CD4-positive, alpha-beta T cell treated with Interleukin-4 for 1 hour (primary cell): ENCODE data around the gene JPH2.
"Not testable (repeated sequence)": the region's sequence is repeated elsewhere in the genome, so short reads cannot be mapped to it uniquely, and the experiment has no call there.

Experiments used
- DNase-seq, 2 donors: peaks; one replicate each; pipeline ENCODE4 v3.0.0-alpha.2; 2020 to 2022

JPH2 gene

GRCh38 chr20:44211177-44212039 is 24.4 kb upstream of the JPH2 start:
- peak in 1 of 2 donors; percentile 16 for DNase-seq

- peak; percentile 98 for DNase-seq
Measured at GRCh38 chr20:44210406-44211176, 23.6 kb upstream of the JPH2 start, which contains the start of gene OSER1. Gene OSER1 (minus strand): TSS chr20:44210771. CDS start chr20:44206957, 3,814 bp downstream.

DNA sequence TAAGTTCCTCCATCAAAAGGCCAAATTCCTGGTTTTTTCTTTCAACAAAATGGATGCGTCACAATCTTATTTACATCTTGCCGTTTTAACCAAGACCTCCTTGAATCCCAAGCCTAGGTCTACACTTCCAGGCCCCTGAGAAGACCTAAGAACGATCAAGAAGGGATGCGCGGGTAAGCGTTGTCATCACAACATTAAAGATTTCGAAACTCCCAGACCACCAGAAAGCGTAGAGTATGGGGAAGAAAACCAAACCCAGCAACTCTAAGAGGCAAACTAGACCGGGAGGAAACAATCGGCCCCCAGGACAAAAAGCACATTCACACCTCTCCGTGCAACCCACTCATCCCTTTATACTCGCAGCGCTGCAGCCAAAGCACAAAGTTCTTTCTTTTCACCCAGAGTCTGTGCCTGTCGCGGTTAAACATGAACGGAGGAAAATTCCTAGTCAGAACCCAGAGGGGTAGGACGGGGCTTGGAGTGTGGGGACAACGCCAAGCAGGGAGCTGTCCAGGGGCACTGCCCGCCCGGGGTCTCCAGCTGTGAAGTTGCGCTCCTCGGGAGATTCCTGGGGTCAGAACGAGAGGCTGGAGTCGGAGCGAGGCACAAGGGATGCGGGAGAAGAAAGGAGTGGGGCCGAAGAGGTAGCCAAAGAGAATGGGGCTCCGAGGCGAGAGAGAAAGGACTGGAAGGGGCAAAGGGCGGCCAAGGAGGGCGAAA is 22.9 kb upstream of the JPH2 start:
- no peak for DNase-seq

- DNase-seq, result no peak
Measured at GRCh38 chr20:44208770-44209169, 21.8 kb upstream of the JPH2 start.

DNA sequence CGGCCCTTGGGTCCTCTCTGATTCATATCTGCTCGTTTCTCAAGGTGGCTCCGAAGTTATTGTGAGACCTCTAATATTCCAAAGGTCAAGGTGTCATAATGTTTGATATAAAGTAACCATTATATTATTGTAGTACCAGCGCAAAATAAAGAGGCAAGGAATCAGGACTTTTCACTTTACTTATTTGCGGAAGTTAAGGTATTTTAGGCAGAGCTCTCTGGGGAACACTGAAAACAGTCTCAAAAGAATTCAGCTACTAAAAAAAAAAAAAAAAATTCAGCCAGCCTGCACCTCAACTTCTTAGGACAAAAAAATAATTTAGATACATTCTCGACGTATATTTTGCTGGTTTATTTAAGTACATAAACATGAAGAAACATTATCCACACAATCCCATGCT is 21.2 kb upstream of the JPH2 start:
- DNase-seq, result no peak

DNA sequence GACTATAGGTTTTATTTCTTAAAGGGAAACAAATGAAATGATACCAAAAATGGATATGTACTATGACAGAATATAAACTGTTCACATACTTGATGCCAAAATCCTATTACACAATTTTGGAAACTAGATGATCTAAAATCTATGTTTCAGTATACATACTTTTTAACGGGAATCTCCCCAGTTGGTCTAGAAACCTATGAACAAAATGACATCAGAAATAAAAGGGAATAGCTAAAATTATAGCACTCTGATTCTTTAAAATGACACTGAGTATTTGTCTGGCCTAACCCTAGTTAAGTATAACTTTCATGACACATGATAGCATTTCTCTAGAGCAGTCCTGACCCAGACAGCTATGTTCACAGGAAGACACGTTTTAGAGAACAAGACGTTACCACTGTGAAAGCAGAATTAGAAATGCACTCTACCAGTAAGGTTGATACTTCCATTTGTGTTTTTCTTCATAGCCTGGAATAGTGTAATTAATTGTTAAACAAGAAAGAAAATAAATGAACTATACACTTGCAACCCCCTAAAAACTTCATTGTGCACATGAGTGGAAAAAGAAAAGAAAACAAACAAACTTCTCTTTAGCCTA is 20.2 kb upstream of the JPH2 start:
- DNase-seq, result no peak

- DNase-seq, result no peak
Measured at GRCh38 chr20:44206132-44206531, 19.1 kb upstream of the JPH2 start.

GRCh38 chr20:44204832-44205215 is 17.8 kb upstream of the JPH2 start:
- DNase-seq, result no peak

- no peak for DNase-seq
Measured at GRCh38 chr20:44204156-44204831, 17.3 kb upstream of the JPH2 start.

- no peak for DNase-seq
Measured at GRCh38 chr20:44203161-44203560, 16.2 kb upstream of the JPH2 start.

DNA sequence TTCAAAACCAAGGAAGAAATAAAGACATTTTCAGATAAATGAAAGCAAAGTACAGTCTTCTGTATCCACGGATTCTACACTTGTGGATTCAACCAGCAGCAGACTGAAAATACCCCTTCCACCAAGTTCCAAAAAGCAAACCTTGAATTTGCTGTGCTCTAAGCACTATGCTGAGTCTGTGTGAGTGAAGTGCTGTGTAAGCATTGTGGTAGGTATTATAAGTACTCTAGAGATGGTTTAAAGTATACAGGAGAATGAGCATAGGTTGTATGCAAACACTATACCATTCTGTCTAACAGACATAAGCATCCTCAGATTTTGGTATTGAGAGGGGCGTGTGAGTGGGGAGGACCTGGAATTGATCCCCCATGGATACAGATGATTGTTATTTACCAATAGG is 14.0 kb upstream of the JPH2 start:
- no peak for DNase-seq

DNA sequence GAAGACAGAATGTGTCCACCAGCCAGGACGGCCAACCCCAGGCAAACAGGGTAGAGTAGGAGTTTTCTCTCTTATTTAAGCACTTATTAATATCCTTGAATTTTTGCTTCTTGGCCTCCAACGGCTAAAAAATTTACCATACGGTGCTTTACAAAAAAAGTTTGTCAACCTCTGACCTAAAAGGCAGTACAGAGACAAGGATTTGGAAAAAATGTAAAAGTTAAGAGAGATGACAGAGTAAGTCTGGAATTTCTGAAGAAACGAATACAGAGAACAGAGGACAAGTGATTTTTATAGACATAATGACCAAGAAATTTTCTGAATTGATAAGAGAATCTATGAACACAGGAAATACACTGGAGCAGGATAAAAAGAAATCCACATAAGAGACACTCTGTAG is 13.4 kb upstream of the JPH2 start:
- DNase-seq, result no peak

DNA sequence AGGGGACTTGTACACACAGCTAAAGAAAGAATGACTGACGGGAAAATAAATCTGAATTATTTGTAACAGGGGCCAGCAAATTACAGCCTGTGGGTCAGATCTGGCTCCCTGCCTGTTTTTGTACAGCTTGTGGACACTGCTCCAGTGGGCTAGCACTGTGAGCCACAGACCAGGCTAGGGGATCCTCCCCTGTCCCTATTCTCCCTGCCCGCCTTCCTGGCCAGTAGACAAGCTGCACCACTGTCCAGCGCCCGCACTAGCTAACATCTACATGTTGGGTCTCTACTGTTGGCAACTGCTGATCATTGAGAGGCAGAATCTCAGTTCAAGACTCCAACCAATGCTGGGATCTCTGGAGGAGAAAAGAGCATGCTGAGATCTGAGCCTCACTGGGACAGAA is 12.9 kb upstream of the JPH2 start:
- DNase-seq, result no peak

DNA sequence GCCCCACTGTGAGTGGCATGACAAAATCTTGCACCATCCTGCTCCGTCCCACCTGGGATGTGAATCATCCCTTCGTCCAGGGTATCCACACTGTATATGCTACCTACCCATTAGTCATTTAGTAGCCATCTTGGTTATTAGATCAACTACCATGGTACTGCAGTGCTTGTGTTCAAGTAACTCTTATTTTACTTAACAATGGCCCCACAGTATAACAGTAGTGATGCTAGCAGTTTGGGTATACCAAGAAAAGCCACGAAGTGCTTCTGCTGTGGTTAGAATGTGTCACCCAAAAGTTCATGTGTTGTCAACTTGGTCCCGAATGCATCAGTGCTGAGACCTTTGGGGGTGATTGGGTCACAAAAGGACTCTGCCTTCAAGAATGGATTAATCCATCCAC is 11.9 kb upstream of the JPH2 start:
- no peak for DNase-seq

DNA sequence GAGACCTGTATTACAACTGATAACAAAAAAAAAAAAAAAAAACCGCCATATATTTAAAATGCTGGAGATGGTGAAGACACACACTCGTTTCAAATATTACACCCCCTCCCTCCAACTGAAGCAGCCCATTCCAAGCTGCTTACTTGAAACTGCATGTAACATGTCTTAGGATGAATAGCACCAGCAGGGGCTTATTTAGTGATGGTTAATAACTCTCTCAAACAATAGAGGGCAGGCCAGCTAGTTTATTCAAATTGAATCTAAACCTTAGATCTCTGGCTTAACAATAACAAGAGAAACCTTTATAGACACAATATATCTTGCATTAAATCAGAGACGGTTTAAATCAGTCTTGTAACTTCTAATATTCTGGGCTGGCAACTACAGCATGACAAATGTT is 9.3 kb upstream of the JPH2 start:
- no peak for DNase-seq

DNA sequence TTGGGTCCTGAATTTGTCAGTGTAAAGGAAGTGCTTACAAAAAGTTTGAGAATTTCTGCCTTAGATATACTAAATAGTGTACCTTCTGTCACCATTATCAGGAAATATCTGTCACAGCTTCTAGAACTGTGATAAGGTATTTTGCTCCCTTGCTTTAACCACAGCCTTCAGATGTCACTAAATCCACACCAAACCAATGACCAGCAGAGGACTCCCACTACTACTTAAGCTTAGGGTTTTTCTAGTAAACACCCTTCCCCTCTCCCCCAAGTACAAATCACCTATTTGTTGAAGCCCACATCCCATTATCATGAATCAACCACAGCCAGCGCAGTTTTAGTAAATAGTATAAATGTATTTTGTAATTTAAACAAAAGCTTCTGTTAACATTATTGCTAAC is 8.6 kb upstream of the JPH2 start:
- DNase-seq, result no peak

- DNase-seq, result no peak
Measured at GRCh38 chr20:44193801-44194200, 6.8 kb upstream of the JPH2 start.

DNA sequence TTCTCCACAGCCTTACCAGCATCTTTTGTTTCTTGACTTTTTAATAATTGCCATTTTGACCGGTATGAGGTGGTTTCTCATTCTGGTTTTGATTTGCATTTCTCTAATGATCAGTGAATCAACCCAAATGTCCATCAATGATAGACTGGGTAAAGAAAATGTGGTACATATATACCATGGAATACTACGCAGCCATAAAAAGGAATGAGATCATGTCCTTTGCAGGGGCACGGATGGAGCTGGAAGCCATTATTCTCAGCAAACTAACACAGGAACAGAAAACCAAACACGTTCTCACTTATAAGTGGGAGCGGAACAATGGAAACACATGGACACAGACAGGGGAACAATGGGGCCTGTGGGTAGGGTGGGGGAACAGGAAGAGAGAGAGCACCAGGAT is 4.7 kb upstream of the JPH2 start:
- DNase-seq, result not testable (repeated sequence)

DNA sequence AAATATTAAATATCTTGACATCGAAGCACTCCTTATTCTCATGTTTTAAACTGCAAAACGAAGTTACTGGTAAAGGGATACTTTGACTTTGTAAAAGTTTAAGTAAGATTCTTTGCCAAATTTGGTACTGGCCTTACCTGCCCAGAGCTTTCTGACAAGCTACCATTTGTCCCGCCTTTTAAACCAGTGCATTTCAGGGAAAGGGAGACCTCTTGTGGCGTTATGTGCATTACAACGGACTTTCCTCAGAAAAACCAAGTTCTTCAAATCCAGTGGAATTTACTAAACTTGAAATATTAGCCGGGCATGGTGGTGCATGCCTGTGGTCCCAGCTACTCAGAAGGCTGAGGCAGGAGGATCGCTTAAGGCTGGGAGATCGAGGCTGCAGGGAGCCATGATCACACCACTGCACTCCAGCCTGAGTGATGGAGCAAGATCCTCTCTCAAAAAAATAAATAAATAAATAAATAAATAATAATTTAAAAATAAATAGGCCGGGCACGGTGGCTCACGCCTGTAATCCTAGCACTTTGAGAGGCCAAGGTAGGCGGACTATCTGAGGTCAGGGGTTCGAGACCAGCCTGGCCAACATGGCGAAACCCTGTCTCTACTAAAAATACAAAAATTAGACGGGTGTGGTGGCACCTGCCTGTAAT is 3.3 kb upstream of the JPH2 start:
- DNase-seq, result peak; percentile 39 to 60

DNA sequence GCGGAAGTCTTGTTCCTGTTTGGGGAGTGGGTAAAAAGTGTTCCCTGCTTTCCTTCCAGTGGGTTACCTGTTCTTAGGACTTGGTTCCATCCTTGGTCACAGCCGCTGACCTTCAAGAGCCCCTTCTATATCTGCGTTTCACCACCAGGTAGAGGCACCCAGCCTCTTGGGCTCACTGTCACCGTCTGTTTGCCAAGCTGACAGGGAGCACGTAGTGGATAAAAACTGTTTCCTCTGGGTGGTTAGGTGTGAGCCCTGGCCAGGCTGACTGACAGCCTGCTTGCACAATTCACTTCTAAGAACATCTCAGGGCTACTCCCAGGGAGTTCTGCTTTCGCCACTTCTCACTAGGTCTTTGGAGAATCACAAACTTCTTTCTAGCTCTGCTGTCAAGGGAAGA is 1.8 kb upstream of the JPH2 start:
- DNase-seq, result no peak

DNA sequence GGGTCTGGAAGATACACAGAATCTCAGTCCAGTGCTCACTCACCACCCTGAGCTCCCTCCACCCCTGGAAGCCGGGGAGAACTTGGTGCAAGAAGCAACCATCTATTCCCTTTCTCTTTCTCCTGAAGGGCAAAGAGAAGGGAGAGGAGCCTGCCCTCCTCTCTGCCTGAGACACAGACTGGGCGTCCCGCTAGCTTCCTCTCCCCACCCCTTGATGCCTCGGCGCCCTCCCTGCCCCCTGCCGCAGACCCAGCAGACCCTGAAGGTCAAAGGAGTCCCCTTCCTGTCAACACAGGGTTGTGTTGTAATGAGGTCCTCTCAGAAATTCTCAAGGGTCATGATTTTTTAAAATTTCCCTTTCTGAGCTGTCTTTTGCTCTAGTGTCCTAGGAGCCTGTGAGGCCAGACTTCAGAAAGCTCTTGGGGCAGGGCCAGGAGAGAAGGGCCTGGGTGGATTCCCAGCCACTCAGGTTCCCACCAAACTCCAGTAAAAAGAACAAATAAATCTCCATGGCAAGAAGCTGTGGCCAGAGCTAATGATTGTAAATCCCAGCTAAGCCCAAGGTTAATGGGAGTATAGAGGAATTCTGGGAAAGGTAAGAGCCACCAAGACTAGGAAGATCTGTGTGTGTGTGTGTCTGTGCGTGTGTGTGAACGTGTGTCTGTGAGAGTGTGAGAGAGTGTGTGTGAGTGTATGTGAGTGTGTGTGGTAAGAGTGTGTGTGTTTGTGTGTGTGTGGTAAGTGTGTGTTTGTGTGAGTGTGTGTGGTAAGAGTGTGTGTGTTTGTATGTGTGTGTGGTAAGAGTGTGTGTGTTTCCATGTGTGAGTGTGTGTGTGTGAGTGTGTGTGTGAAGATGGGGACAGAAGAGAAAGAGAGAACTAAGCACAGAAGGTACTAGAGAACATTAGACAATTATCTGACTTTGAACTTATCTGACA is 1.1 kb upstream of the JPH2 start:
- DNase-seq, result no peak
